ENCODE results near the gene PICK1.

PICK1 gene

DNA sequence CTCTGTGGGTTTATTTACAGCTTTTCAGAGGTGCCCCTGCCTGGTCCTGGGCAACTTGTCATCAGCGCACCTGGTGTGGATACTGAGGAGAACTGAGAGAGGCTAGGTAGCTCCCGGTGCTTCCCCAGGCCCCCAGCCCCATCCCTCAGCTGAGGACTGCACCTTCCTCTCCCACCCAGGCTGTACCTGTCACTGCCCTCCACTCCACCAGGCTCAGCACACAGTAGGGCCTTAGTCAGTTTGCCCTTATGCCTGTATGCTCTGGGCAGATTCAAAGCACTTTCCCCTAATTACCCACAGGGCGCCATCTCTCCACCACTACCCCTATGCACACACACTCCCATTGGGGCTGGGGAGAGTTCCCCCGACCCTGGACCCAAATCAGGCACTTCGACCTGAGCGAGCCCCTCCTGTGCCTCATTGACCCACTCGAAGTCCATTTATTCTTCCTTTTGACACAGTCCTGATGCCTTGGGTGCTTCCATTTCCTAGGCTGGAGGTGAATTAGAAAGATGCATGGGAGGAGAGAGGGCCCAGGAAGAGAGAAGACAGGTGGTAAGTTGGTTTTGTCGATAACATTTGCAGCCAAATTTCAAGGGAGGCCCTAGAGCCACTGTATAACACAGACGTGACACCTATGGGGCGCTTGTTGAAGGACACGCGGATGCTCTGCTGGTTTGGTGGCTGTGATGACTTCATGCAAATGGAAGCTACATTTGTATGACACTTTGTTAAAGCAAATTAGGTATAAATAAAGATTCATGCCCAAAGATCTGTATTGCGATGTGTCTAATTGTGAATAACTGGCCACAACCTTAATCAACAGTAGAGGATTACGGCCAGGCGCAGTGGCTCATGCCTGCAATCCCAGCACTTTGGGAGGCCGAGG lies 13.8 kb upstream of the PICK1 start:
- no peak for DNase-seq (ENCODE audit: extremely low spot score, insufficient read length, low read depth)
- no peak for FAIRE-seq

DNA sequence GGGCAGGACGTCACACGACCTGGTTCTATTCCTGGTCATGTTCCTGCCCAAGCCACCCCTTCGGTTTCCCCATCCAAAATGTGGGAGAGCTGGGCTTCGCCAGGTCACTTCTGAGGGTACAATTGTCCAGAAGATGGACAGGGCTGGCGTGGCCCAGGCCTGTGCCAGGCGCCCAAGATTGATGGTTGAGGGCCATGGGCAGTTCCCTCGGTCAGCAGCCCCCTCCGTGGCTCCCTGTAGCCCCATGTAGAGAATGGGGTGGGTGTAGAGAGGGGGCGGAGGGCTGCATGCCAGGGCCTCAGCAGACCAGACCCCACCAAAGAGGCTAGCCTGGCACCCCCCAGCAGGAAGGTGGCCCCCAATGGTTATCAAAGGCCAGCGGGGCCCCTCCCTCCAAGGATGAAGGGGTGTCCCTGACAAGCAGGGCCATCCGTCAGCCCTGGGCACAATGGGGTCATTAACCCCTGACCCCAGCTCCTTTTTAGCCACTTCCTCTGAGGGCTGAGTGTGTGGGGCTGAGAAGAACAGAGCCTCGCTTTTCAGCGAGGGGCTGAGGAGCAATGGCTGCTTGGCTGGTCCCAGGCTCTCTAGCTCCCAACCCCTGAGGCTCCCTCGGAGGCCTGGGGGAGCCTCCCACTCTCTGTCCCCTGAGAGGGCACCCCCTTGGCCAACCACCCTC lies 11.0 kb upstream of the PICK1 start:
- FAIRE-seq: no peak
- no peak for DNase-seq (ENCODE audit: extremely low spot score, insufficient read length, low read depth)

DNA sequence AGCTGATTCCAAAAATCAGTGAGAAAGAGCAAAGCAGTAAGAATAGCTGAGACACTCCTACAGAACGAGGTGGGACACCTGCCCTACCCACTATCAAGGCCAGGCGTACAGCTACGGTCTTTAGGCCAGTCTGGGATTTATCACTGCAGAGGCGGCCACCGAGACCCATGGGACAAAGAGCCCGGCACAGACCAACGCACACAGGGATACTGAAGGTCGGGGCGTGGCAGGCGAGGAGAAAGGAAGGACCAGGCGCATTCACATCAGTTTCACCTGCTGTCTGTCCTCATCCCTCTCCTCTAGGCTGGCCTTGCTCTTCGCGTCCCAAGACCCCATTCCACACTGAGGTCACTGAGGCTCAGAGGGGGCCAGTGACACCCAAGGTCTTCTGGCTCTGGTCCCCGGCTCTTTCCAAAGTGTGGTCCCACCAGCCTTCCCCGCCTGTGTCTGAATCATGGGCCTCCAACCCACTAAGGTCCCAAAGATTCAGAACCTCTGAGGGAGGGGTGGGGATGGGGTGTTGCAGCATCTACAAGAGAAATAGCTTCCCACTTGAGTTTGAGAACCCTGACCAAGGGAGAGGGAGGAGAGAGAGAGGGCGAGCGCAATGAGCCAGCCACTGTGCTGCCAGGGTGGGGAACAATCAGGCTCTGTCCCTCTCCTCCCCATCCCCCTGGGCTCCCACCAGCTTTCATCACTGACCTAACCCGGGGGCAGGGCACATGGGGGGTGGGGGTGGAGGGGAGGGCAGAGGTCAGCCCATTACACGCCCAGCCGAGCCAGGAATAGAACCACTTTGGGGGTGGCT lies 7.2 kb upstream of the PICK1 start:
- FAIRE-seq (no peak), DNase-seq (ENCODE audit: extremely low spot score, insufficient read length, low read depth) (no peak)

DNA sequence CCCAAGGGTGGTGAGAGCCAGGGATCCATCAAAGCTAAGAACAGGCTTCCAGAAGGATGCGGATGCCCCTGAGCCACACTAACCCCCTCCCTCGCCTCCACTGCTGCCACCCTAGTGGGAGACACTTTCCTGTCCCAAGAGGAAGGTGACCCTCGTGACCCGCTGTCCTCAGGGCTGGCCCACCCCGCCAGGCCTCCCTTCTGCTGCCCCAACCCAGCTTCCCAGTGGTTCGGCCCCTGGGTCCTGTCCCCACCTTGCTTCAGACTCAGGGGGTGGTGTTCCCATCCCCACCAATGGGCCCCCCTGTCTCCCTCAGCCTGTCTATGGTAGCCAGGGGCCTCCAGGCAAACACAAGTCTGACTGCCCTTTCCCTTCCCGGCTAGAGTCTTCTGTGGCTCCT lies 6.5 kb upstream of the PICK1 start:
- FAIRE-seq: no peak
- DNase-seq (ENCODE audit: extremely low spot score, insufficient read length, low read depth): no peak

DNA sequence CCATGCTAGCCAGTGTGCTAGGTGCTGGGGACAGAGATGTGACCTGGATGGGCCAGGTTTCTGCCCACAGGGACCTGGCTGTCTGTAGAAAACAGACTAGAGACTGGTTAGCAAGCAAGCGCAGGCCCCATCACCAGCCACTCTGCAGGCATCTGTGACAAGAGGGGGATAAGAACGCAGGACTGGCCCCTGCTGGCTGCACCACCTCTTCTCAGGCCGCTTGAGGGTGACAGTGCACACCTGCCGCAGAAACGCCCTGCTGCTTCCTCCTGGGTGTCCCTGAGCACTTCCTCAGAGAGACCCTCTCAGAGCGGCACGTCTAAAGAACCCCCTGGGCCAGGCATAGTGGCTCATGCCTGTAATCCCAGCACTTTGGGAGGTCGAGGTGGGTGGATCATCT lies 5.9 kb upstream of the PICK1 start:
- FAIRE-seq (no peak), DNase-seq (ENCODE audit: extremely low spot score, insufficient read length, low read depth) (no peak)

DNA sequence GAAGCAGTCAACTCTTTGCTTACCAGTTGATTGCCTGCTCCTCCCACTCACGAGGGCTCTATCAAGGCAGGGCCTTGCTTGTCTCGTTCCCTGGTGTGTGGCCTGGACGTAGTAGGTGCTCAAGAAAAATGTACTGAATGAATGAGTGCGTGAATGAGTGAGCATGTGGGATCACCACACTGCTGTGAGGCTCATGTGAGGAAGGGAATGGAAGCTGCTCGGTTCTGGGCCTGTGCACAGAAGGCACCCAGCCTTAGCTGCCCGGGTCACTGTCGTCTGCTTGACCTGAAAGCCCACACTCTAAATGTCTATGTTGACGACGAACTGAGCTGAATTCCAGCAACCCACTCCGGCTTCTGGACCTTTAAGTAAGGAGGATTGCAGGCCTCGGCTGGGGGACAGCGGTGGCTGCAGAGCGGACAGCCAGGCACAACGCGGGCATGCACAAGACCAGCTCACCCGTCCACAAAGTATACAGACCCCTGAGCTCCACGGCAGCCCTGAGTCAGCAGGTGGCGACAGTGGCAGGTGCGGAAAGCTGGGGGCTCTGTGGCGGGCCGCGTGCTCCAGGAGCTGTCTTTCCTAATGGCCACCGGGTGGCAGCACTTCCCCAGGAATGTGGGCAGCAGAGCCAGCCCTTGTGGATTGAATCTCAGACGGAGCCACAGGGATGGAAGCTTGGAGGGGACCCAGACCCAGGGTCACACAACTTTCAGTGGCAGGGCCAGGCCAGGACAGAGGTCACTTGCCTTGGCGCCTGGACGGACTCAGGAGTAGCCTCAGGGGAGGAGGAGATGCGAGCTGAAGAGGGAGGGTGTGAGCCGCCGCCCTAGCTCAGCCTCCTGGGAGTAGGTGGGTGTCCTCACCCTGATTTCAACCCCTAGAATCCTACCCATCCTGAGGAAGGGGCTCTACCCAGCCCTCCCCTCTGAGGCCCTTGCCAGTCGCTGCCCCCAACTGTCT lies 5.0 kb upstream of the PICK1 start:
- DNase-seq (ENCODE audit: extremely low spot score, insufficient read length, low read depth) (peak; percentile 81), FAIRE-seq (peak; percentile 93)

DNA sequence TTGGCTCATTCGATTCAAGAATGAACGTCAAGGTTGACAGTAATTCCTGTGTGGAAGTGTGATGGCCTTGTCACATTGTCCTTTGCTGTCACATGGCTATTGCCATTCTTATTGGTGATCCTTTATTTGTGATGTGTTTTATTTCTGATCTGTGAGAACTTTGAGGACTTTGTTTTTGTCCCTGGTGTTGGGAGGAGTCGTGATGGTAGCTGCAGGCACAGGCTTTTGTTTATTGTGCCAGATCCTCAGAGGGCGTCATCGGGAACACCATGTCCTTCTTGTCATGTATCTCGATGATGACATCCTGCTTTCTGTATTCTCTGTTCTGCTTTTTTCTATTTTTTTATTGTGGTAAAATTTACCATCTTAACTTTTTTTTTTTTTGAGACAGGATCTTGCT lies 5.6 kb downstream of the PICK1 start:
- FAIRE-seq (no peak), DNase-seq (ENCODE audit: extremely low spot score, insufficient read length, low read depth) (no peak)

DNA sequence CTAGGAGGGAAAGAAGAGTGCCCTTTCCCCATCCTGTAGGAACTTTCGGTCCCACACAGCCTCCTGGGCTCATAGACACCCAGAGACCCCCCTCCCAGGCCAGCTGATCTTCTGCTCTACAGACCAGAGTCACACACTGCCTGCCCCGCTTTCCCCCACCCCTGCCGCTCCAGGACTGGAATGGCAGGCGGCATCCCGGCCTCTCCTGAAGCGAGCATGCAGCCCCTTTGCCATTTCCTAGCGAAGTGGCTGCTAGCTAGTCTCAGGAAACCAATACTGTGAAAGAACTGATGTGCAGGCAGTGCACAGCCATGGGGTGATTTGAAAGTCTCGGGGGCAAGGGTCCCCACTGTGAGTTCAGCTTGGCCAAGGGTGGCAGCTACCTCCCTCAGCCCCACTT lies 8.3 kb downstream of the PICK1 start:
- DNase-seq (ENCODE audit: extremely low spot score, insufficient read length, low read depth) (no peak), FAIRE-seq (no peak)

DNA sequence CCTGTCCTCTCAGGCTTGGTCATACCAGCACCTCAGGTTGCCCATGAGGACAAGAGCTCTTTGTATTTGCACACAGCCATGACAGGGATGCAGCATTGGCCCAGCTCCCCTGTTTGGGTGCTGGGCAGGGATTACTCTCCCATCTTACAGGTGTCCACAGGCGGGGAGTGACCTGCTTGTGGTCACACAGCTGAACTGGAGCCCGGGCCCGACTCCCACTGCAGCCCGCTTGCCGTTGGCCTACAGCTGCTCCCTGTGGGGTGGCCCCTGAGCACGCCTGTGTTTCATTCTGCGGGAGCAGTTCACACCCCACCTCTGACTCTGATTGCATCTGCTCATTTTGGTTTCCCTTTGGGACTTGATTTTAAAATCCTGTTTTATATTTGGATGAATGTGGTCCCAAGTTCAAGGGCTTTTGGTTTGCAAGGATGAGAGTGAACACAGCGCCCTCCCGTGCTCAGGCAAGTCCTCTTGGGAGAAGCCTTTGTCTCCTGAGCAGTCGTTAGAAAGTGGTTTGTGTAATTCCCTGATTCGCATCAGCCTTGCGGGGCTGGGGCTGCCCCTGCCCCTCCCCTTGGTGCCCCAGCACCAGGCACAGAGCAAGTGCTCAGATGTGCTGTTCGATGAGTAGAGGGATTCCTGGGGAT lies 9.3 kb downstream of the PICK1 start:
- FAIRE-seq (no peak), DNase-seq (ENCODE audit: extremely low spot score, insufficient read length, low read depth) (no peak)

DNA sequence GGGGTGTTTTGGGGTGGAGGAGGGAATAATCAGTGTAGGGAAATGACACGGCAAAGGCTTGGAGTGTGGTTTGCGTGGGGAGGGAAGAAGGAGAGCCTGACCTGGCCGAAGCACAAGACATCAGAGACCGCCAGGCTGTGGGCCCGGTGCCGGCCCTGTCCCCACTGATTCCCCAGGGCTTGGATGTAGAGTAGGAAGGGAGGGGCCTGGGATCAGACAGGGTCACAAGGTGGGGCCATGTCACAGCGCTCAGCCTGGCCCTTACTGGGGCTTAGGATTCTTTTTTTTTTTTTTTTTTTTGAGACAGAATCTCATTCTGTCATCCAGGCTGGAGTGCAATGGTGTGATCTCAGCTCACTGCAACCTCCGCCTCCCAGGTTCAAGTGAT lies 9.8 kb downstream of the PICK1 start:
- DNase-seq (ENCODE audit: extremely low spot score, insufficient read length, low read depth): no peak
- FAIRE-seq: no peak

DNA sequence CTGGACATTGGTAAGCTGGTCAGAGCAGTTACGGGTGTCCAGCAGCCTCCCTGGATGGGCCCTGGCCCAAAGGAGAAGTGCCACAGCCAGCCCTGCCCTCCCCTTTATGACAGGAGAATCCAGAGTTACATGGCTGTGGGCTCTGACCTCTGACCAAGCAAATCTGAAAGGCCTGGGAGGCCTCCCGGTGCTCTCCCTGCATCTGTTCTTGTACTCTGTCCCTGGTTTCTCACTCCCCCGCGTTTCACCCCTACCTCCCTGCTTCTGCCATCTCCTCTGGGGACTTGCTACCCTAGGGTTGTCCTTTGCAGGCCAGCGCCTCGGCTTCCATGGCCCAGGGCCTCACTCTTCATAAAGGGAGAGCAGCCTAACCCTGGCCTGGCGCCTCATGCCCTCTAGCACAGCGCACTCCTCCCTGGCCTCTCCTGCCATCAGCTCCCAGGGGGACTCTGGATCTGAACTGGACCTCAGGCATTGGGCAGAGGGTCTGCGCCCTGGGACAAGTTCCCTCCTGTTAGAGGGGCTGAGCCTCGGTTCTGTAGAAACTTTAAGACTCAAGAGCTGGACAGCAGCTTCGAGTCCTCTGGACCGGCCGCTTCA lies 10.7 kb downstream of the PICK1 start:
- DNase-seq (ENCODE audit: extremely low spot score, insufficient read length, low read depth) (no peak), FAIRE-seq (no peak)

DNA sequence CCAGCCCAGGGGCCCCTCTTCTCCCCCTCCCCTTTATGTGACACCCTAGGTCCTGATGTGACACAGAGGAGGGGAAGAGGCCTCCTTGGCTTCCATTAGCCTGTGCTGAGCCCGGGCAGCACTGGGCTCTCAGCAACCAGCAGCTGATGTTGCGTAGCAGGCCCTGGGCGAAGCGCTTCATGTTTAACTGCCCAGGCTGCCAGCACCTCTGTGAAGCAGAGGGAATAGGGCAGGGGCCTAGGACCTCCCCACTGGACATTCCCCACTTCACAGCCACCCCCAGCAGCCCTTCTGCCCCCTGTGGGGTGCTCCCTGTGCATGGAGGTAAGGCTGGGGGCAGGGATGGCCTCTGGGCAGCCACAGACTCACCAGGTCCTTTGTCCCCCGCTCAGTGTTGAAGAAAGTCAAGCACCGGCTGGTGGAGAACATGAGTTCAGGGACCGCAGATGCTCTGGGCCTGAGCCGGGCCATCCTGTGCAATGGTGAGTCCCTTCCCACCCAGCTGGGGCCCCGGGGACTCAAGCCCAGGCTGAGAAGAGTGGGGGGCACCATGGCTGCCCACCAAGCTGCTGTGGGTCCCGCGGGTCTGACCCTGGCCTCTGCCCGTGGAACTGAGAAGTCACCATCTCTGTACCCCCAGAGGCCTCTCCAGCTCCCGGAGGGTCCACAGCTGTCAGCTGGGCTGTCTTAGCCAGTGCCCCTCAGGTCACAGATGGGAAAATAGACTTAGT lies 11.6 kb downstream of the PICK1 start:
- no peak for DNase-seq (ENCODE audit: extremely low spot score, insufficient read length, low read depth)
- no peak for FAIRE-seq

DNA sequence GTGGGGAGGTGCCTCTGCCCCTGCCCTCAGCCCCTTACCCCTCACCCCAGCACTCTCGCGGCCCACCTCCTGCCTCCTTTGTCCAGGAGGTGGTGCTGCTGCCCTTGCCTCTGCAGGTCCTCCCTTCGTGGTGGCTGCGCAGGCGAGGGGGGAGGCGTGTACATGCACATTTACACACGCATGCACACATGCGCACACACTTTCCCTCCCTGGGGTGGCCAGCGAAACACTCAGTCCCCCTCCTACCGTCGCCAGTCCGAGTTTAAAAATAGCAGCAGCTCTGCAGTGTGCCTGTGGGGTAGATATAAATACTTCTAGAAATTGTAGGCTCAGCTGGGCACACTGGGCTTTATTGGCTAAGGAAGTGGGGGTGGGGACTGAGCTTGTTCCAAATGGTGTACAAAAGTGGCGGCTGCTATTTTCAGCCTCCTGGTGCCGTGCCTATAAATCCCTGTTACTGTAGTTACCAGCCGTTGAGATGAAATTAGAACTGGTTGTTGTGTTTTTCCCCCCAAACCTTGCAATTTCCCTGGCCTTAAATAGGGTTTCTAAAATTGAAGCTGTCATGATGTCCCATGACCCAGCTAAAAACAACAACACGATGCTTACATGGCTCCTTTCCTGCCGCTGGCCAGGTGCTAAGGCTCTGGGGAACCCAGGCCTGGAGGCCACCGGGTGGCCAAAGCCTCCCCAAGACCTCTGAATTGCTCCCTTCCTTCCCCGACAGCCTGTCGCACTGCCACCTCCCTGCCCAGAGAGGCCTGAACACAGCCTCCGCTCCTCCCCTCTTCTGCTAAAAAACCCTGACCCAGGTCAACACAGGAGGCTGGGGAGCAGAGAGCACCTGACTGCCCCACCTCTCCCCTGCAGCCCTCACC lies 12.4 kb downstream of the PICK1 start:
- DNase-seq (ENCODE audit: extremely low spot score, insufficient read length, low read depth): no peak
- FAIRE-seq: no peak

DNA sequence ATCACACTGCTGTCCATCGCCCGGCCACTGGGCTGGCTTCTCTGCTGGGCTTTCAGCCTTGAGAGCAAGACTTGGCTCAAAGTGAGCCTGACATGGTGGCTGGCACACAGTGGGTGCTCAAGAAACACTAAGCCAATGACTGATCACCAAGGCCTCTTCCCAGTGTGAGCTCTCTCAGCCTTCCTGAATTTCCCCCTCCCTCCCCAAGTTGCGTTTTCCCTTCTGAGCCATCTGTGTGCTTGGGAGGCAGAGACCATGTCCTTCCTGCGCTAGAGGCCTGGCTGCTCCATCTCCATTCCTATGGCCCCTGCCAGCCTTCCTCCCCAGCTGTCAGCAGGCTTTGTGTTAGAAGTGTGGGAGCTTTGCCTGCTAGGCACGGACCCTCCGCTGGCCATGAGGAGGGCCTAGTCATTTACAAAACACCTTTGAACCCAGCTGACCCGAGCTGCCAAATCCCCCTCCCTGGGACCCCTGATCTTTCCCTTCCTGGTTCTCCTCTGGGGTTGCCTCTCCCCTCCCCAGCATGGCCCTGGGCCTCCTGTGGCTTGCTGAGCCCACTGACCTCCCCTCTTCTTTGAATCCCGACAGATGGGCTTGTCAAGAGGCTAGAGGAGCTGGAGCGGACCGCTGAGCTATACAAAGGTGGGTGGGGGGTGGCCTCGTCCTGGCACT lies 13.2 kb downstream of the PICK1 start:
- DNase-seq (ENCODE audit: extremely low spot score, insufficient read length, low read depth): no peak
- FAIRE-seq: no peak

DNA sequence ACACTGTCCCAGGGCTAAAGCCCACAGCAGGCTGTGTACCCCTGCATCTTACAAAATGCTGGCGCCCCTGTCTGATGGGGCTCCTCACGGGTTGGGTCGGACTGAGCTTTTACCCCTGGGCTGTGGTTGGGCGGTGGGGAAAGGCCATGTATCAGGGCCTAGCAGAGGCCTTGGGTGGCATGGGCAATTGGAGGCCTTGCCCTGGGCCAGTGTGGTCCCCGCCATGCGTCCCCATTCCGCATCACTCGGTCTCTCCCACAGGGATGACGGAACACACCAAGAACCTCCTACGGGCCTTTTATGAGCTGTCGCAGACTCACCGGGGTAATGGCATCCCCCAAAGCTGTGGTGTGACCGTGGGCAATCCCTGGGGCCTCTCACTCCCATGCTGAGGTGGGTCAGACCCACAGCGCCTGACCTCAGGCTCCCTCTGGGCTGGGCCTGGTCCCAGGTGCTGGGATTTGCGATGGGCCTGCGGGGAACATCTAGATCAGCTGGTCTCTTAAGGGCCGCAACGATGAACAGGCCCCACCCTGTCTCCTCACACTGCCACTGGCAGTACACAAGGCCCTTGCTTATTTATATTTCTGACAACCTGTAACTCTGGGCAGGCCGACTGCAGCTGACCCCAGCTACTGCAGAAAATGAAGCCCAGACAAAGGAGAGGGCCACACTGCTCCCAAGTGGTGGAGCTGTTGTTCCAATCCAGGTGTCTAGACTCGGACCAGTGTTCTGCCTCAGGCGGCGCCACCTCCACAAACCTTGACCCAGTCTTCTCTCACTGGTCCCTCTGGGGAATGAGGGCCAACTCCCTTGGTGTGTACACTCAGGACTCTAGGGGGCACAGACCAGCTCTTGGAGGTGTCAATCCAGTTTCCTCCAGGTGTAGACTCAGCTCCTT lies 14.5 kb downstream of the PICK1 start:
- no peak for FAIRE-seq
- DNase-seq (ENCODE audit: extremely low spot score, insufficient read length, low read depth): no peak
